Activated CD4-positive, CD25-positive, alpha-beta regulatory T cell (primary cell): ENCODE measurements around the gene CCNI2.

Source experiments
- DNase-seq, 4 experiments: peaks; one replicate each; lab custom pipeline; 2025; lab: John Stamatoyannopoulos, UW

The CCNI2 gene, protein sequence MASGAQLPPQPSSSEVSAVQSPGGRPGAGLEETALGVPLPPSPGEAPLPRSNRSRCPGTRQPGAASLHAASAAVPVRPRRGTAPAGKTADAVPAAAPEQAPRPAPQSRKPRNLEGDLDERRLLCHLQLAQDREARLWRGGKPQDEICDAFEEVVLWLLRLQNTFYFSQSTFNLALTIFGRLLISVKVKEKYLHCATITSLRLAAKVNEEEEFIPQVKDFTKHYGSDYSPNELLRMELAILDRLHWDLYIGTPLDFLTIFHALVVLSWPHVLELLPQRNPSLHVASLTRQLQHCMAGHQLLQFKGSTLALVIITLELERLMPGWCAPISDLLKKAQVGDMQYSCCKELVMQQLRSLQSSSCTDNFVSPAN

DNA sequence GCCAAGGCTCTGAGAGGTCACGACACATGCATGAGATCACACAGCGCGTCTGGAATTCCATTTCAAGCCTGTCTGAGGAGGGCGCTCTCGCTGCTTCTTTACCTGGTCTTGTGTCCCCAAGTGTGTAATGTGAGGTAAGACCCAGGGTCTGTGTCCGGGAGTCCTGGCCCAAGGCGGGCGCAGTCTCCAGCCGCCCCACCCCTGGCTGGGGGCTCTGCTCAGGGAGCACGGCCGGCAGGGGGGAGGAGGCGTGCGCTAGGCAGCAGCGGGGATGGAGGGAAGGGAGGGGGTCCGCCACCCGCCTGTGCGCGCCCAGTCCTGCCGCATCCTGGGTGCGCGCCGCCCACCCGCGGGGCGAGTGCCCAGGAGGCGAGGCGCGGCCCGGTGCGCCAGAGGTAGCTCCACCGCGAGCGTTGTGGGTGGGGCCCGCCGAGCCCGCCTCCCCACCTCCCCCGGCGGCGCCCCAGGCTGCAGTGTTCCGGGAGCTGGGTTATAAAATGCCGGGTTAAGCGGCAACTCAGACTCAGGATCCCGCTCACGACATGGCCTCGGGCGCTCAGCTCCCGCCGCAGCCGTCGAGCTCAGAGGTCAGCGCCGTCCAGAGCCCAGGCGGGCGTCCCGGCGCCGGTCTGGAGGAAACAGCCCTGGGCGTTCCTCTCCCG is at the start of gene CCNI2:
CCNI2 (plus strand) TSS at position 473 of the 662 bp plus-strand sequence; CDS start at position 543, 70 bp downstream.
- peak in 3 of 4 experiments; percentile 33 to 41 (median 38) for DNase-seq

DNA sequence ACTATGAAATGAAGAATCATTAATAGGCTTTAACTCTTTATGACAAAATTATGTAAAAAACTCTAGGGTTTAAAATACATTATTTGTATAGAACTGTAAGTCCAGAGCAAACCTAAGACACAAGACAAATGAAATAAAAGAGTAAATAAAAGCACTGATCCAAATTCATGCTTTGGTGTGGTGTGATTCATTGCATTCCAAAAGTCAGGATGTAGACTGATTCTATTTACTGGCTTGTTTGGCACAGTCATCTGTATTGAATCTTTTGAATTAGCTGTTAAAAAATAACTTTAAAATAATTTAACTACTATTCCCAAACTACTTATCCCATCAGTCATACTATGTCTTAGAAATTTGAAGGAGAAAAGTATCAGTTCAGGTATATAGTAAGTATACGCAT is 42.4 kb upstream of the CCNI2 start:
- DNase-seq, result no peak

GRCh38 chr5:132708645-132709044 is 38.6 kb upstream of the CCNI2 start:
- no peak for DNase-seq

- no peak for DNase-seq
Observed at GRCh38 chr5:132714456-132715307, 32.5 kb upstream of the CCNI2 start.

DNA sequence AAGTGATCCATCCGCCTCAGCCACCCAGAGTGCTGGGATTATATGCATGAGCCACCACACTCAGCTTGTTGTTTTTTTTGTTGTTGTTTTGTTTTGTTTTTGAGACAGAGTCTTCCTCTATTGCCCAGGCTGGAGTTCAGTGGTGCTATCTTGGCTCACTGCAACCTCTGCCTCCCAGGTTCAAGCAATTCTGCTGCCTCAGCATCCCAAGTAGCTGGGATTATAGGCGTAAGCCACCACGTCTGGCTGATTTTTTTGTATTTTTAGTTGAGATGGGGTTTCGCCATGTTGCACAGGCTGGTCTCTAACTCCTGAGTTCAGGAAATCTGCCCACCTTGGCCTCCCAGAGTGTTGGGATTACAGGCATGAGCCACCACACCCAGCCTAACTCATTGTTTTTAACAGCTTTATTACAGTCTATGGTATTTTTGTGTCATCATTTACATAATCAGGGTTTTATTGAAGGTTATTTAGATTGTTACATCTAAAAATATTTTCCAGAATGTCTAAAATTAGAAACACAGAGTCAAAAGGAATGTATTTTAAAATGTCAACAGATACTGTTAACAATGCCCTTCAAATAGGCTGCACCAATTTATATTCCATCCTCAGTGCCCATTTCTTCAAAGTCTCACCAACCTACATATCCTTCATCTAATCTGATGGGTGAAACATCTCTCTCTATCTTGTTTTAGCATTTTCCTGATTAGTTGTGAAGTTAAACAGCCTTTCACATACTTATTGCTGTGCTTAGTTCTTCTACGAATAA is 28.5 kb upstream of the CCNI2 start:
- DNase-seq, result no peak

DNA sequence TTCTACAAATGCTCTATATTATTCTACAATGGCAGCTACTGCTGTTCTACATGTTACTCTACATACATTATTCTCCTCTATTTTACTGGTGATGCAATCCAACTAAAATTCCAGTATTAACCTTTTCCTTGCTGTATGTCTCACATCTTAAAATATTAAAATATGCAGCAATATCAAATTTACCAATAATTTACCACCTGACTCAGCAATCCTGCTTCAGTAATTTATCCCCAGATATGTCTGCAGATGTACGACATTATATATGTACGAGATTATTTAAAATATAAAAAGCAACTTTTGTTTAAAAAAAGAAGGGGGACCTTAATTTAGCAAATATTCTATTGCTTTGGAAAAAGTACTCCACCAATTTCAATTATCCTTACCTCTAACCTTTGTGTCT is 21.5 kb upstream of the CCNI2 start:
- DNase-seq, result no peak

DNA sequence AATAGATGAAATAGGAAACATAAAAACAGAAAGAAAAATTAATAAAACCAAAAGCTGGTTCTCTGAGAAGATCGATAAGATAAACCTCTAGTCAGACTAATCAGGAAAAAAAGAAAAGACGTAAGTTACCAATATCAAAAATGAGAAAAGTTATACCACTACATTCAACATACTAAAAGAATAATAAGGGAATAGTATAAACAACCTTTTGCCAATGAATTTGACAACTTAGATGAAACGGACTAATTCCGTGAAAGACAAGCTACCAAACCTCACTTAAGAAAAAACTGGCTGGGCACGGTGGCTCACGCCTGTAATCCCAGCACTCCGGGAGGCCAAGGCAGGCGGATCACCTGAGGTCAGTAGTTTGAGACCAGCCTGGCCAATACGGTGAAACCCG is 17.3 kb upstream of the CCNI2 start:
- no peak for DNase-seq

GRCh38 chr5:132733499-132734148 is 13.6 kb upstream of the CCNI2 start:
- DNase-seq, result no peak

GRCh38 chr5:132734687-132735086 is 12.5 kb upstream of the CCNI2 start:
- DNase-seq, result no peak

- peak; percentile 97 to 99 (median 98) for DNase-seq
Observed at GRCh38 chr5:132736853-132737833, 10.1 kb upstream of the CCNI2 start, which contains the start of gene KIF3A. KIF3A (minus strand) TSS chr5:132737546; CDS start chr5:132737419, 127 bp downstream.

- DNase-seq, result no peak
Observed at GRCh38 chr5:132737982-132738681, 9.1 kb upstream of the CCNI2 start.

DNA sequence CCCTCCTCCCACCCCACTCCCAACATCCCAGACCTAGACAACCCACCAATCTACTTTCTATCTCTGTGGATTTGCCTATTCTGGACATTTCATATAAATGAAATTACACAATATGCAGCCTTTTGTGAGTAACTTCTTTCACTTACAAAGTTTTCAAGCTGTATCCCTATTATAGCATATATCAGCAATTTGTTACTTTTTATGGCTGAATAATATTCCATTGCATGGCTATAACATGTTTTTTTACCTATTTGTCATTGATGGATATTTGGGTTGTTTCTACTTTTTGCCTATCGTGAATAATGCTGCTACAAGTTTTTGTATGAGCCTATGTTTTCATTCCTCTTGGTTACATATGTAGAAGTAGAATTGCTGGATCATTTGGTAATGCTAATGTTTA is 8.0 kb upstream of the CCNI2 start:
- DNase-seq, result no peak

DNA sequence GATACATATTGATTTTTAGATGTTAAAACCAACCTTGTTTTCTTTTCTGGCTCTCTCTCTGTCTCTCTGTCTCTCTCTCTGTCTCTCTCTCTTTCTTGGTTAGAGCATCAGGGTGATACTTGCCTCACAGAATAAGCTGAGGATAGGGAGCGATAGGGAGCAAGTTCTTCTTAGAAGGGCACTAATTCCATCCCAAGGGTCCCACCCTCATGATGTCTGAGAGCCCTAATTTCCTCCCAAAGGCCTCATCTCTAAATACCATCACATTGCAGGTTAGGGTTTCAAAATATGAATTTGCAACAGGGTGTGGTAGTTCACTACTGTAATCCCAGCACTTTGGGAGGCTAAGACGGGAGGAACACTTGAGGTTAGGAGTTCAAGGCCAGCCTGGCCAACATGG is 5.1 kb upstream of the CCNI2 start:
- no peak for DNase-seq

DNA sequence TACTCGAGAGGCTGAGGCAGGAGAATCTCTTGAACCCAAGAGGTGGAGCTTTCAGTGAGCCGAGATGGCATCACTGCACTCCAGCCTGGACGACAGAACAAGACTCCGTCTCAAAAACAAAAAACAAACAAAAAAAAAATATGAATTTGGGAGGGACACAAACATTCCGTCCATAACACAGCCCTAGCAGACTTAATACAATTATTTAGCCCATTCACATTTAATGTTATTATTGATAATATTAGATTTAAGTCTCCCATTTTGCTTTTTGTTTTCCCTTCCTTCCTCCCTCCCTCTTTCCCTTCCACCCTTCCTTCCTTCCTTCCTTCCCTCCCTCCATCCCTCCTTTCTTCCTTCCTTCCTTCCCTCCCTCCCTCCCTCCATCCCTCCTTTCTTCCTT is 4.6 kb upstream of the CCNI2 start:
- DNase-seq, result no peak

GRCh38 chr5:132744659-132745058 is 2.6 kb upstream of the CCNI2 start:
- DNase-seq, result no peak

DNA sequence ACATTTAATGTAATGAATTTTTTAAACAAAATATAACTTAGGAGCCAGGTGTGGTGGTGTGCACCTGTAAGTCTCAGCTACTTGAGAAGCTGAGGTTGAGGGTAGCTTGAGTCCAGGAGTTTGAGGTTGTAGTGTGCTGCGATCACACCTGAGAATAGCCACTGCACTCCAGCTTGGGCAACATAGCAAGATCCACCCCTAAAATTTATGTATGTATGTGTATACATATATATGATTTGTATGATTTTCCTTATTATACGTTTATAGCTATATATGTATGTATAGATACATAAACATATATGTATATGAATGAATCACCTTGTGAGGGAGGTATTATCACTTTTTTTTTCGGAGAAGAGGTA is 653 bp upstream of the CCNI2 start:
- DNase-seq, result no peak

DNA sequence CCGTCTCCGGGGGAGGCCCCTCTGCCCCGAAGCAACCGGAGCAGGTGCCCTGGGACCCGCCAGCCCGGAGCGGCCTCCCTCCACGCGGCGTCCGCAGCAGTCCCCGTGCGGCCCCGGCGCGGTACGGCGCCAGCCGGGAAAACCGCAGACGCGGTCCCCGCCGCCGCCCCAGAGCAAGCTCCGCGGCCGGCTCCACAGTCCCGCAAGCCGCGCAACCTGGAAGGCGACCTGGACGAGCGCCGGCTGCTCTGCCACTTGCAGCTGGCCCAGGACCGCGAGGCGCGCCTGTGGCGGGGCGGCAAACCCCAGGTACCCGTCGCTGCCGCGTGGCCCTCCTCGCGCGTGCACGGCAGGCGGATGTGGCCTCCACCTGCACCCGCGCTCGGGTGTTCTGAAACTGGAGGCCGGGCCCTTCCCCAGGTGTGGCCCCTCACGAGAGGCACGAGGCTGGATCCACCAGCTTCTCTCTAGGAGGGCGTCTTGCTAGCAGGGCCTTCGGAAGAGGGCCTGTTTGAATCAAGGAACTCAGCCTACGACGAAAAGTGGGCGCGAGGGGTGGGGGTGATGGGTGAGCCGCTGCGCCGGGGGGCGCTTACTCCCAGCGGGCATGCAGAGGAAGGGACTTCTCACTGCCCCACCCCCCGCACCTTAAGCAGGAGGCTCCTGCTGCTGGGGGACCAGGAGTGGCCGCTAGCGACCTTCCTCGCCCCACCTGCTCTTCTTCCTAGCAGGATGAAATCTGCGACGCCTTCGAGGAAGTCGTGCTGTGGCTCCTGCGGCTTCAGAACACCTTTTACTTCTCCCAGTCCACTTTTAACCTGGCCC is 602 bp downstream of the CCNI2 start:
- DNase-seq, result peak in 2 of 4 experiments; percentile 41 to 56

- DNase-seq, result no peak
Observed at GRCh38 chr5:132748522-132749000, 1.3 kb downstream of the CCNI2 start.
